HepG2 (cell line): ENCODE results near the gene PGAP3. TPM values are rescaled to one million over a fixed set of nuclear protein-coding genes. Genes with fewer than 3 reads are reported as not detected.
A peak's percentile ranks its signal among the peaks of the same experiment; 100 is the strongest.

Experiments used
- FOXA3 ChIP-seq: IDR thresholded peaks from 2 replicates; pipeline ENCODE4 v1.6.1; 2016; ENCODE audit warnings: missing genetic modification reagents, missing compliant biosample characterization
- MIER2 ChIP-seq: IDR thresholded peaks from 2 replicates; pipeline ENCODE4 v1.6.1; 2016; ENCODE audit warnings: missing biosample characterization, missing genetic modification reagents
- REL ChIP-seq: sonication (generic); formaldehyde crosslinking; conservative IDR thresholded peaks from 2 replicates; pipeline ENCODE4 v1.8.0; 2022; ENCODE audit warnings: mild to moderate bottlenecking, missing genetic modification reagents, moderate library complexity
- RFX5 ChIP-seq: IDR thresholded peaks from 2 replicates; pipeline ENCODE4 v1.6.1; 2011; ENCODE audit warnings: low read depth, low read length, improper control_type of control experiment
- SYNCRIP ChIP-seq: fragments of 200-400 bp; formaldehyde crosslinking; IDR thresholded peaks from 2 replicates; pipeline ENCODE4 v1.6.1; 2018; ENCODE audit warnings: mild to moderate bottlenecking, low read depth, low read length; ENCODE audit not compliant: insufficient read depth
- THYN1 ChIP-seq: sonication (generic); formaldehyde crosslinking; IDR thresholded peaks from 2 replicates; pipeline ENCODE4 v1.8.1; 2023; ENCODE audit warnings: low read depth, mild to moderate bottlenecking, moderate library complexity, missing genetic modification reagents, borderline replicate concordance
- ZFP36L1 ChIP-seq: sonication (generic); formaldehyde crosslinking; IDR thresholded peaks from 2 replicates; pipeline ENCODE4 v1.8.0; 2022; ENCODE audit warnings: mild to moderate bottlenecking, missing genetic modification reagents, moderate library complexity
- ZFP90 ChIP-seq: sonication (generic); formaldehyde crosslinking; IDR thresholded peaks from 2 replicates; pipeline ENCODE4 v1.8.0; 2022; ENCODE audit warnings: missing genetic modification reagents, mild to moderate bottlenecking, inconsistent platforms, borderline replicate concordance
- ZNF598 ChIP-seq: sonication (generic); formaldehyde crosslinking; IDR thresholded peaks from 2 replicates; pipeline ENCODE4 v1.5.1; 2020; ENCODE audit warnings: mild to moderate bottlenecking, missing genetic modification reagents, borderline replicate concordance
- ZNF605 ChIP-seq: sonication (generic); formaldehyde crosslinking; IDR thresholded peaks from 2 replicates; pipeline ENCODE4 v1.8.0; 2022; ENCODE audit warnings: mild to moderate bottlenecking, missing genetic modification reagents
- polyA plus RNA-seq, 8 experiments: library from polyadenylated mRNA; depleted of rRNA in 3 of 8; stranded (reverse) in 7 of 8; unstranded in 1 of 8; fragments of >200 nt; fragmentation: Illumina TruSeq in 4 of 8; extraction: Trizol in 4 of 8; gene quantifications; 2 replicates each; pipeline versions ENCODE4 v1.2.1 to v1.2.3, GENCODE V29; 2011 to 2016; ENCODE audit warnings: low read depth in 4 of 8, missing spikeins in 1 of 8, mixed read lengths in 1 of 8; ENCODE audit not compliant: insufficient read depth in 1 of 8
- total RNA-seq, 5 experiments: library from RNA; depleted of rRNA; stranded (reverse); fragments of >200 nt; fragmentation: Illumina TruSeq; extraction: Trizol; gene quantifications; 2 replicates each; pipeline ENCODE4 v1.2.3, GENCODE V29; 2016; ENCODE audit warnings: low read depth in 1 of 5
- TF ChIP-seq, protein P1 (sequence below): sonication (generic); formaldehyde crosslinking; IDR thresholded peaks from 2 replicates; pipeline ENCODE4 v1.5.0; 2020; ENCODE audit warnings: mild to moderate bottlenecking, low read depth, missing genetic modification reagents, borderline replicate concordance
- TF ChIP-seq, protein P2 (sequence below): sonication (generic); formaldehyde crosslinking; IDR thresholded peaks from 2 replicates; pipeline ENCODE4 v1.4.0; 2020; ENCODE audit warnings: missing genetic modification reagents
- TF ChIP-seq, protein P3 (sequence below): sonication (generic); formaldehyde crosslinking; IDR thresholded peaks from 2 replicates; pipeline ENCODE4 v1.5.1; 2020; ENCODE audit warnings: missing genetic modification reagents, mild to moderate bottlenecking, borderline replicate concordance
- TF ChIP-seq, protein P4 (sequence below): sonication (generic); formaldehyde crosslinking; IDR thresholded peaks from 2 replicates; pipeline ENCODE4 v1.5.1; 2020; ENCODE audit warnings: mild to moderate bottlenecking, moderate library complexity, missing genetic modification reagents
- TF ChIP-seq, protein P5 (sequence below), 2 experiments: sonication (generic) in 1 of 2; formaldehyde crosslinking in 1 of 2; IDR thresholded peaks; 2 replicates each; pipeline versions ENCODE4 v1.4.0 to v1.6.1; 2016 to 2020; ENCODE audit warnings: borderline replicate concordance in 1 of 2, low read depth in 1 of 2, mild to moderate bottlenecking in 1 of 2, missing genetic modification reagents in 1 of 2

PGAP3 gene
- total and polyA plus RNA-seq, 2 of the 13 experiments (the other 11 are each of a cell fraction or from before 2014, with no cell fraction given) = 11.9 to 14.6 TPM

DNA sequence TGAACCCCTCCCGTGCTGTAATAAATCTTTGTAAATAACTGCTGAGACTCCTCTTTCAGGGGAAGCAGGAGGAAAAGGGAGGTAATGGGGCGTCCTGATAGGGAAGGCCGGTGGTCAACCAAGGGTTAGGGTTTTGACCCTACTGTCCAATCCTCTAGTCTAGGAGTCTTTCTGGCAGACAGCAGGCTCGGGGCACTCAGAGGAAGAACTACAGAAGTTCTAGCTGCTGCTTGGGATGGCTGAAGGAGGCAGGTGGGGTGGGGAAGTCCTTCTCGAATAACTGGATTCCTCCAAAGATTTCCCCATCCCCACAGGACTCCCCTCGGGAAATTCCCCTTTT is 51.3 kb downstream of the PGAP3 start (continued):
- TF ChIP-seq, protein P1, sequence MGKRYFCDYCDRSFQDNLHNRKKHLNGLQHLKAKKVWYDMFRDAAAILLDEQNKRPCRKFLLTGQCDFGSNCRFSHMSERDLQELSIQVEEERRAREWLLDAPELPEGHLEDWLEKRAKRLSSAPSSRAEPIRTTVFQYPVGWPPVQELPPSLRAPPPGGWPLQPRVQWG (CRISPR knock-in tag) = no peak
- no peak for TF ChIP-seq ZFP90 (CRISPR knock-in tag)
- TF ChIP-seq ZNF605 (CRISPR knock-in tag) = 0 out of 2 replicates have a peak, but pooled peaks have one; percentile 7
- TF ChIP-seq, protein P2, sequence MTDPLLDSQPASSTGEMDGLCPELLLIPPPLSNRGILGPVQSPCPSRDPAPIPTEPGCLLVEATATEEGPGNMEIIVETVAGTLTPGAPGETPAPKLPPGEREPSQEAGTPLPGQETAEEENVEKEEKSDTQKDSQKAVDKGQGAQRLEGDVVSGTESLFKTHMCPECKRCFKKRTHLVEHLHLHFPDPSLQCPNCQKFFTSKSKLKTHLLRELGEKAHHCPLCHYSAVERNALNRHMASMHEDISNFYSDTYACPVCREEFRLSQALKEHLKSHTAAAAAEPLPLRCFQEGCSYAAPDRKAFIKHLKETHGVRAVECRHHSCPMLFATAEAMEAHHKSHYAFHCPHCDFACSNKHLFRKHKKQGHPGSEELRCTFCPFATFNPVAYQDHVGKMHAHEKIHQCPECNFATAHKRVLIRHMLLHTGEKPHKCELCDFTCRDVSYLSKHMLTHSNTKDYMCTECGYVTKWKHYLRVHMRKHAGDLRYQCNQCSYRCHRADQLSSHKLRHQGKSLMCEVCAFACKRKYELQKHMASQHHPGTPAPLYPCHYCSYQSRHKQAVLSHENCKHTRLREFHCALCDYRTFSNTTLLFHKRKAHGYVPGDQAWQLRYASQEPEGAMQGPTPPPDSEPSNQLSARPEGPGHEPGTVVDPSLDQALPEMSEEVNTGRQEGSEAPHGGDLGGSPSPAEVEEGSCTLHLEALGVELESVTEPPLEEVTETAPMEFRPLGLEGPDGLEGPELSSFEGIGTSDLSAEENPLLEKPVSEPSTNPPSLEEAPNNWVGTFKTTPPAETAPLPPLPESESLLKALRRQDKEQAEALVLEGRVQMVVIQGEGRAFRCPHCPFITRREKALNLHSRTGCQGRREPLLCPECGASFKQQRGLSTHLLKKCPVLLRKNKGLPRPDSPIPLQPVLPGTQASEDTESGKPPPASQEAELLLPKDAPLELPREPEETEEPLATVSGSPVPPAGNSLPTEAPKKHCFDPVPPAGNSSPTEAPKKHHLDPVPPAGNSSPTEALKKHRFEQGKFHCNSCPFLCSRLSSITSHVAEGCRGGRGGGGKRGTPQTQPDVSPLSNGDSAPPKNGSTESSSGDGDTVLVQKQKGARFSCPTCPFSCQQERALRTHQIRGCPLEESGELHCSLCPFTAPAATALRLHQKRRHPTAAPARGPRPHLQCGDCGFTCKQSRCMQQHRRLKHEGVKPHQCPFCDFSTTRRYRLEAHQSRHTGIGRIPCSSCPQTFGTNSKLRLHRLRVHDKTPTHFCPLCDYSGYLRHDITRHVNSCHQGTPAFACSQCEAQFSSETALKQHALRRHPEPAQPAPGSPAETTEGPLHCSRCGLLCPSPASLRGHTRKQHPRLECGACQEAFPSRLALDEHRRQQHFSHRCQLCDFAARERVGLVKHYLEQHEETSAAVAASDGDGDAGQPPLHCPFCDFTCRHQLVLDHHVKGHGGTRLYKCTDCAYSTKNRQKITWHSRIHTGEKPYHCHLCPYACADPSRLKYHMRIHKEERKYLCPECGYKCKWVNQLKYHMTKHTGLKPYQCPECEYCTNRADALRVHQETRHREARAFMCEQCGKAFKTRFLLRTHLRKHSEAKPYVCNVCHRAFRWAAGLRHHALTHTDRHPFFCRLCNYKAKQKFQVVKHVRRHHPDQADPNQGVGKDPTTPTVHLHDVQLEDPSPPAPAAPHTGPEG (CRISPR knock-in tag) = 0 out of 2 replicates have a peak, but pooled peaks have one; percentile 10
- TF ChIP-seq, protein P3, sequence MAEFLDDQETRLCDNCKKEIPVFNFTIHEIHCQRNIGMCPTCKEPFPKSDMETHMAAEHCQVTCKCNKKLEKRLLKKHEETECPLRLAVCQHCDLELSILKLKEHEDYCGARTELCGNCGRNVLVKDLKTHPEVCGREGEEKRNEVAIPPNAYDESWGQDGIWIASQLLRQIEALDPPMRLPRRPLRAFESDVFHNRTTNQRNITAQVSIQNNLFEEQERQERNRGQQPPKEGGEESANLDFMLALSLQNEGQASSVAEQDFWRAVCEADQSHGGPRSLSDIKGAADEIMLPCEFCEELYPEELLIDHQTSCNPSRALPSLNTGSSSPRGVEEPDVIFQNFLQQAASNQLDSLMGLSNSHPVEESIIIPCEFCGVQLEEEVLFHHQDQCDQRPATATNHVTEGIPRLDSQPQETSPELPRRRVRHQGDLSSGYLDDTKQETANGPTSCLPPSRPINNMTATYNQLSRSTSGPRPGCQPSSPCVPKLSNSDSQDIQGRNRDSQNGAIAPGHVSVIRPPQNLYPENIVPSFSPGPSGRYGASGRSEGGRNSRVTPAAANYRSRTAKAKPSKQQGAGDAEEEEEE (CRISPR knock-in tag) = no peak
- TF ChIP-seq, protein P4, sequence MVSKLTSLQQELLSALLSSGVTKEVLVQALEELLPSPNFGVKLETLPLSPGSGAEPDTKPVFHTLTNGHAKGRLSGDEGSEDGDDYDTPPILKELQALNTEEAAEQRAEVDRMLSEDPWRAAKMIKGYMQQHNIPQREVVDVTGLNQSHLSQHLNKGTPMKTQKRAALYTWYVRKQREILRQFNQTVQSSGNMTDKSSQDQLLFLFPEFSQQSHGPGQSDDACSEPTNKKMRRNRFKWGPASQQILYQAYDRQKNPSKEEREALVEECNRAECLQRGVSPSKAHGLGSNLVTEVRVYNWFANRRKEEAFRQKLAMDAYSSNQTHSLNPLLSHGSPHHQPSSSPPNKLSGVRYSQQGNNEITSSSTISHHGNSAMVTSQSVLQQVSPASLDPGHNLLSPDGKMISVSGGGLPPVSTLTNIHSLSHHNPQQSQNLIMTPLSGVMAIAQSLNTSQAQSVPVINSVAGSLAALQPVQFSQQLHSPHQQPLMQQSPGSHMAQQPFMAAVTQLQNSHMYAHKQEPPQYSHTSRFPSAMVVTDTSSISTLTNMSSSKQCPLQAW (CRISPR knock-in tag) = no peak
- no peak for TF ChIP-seq ZFP36L1 (CRISPR knock-in tag)
- TF ChIP-seq THYN1 (CRISPR knock-in tag) = no peak
- TF ChIP-seq ZNF598 (CRISPR knock-in tag) = 0 out of 2 replicates have a peak, but pooled peaks have one; percentile 16
- no peak; the same call in 1 of the 2 replicates for TF ChIP-seq MIER2
- TF ChIP-seq, protein P5, sequence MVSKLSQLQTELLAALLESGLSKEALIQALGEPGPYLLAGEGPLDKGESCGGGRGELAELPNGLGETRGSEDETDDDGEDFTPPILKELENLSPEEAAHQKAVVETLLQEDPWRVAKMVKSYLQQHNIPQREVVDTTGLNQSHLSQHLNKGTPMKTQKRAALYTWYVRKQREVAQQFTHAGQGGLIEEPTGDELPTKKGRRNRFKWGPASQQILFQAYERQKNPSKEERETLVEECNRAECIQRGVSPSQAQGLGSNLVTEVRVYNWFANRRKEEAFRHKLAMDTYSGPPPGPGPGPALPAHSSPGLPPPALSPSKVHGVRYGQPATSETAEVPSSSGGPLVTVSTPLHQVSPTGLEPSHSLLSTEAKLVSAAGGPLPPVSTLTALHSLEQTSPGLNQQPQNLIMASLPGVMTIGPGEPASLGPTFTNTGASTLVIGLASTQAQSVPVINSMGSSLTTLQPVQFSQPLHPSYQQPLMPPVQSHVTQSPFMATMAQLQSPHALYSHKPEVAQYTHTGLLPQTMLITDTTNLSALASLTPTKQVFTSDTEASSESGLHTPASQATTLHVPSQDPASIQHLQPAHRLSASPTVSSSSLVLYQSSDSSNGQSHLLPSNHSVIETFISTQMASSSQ (IDR thresholded peaks at IDR 0.05; ENCODE audit: low read depth) = no peak
- TF ChIP-seq, protein P5 (CRISPR knock-in tag; IDR thresholded peaks at IDR 0.05; ENCODE audit: borderline replicate concordance) = no peak
- TF ChIP-seq FOXA3 = peak; percentile 5; the same call in 1 of the 2 replicates
- TF ChIP-seq SYNCRIP = no peak
- no peak for TF ChIP-seq REL (CRISPR knock-in tag)
- no peak for TF ChIP-seq RFX5
